Gastroesophageal sphincter (tissue), 4 donors: Measurements from ENCODE around the gene TMEM132E. TPM values are rescaled to one million over a fixed set of nuclear protein-coding genes. Genes with fewer than 3 reads are reported as not detected.

ENCODE experiments used
- ATAC-seq: fragments of 150-250 bp; one replicate; pipeline ENCODE4 v1.9.1; 2016; ENCODE audit warnings: mild to moderate bottlenecking, moderate library complexity
- H3K27ac ChIP-seq, 4 donors: fragments of 200-600 bp; sonication (generic) in 3 of 4; 1 replicate in 3 of 4; 2 replicates in 1 of 4; pipeline ENCODE4 v1.5.1; 2016 to 2019
- H3K27me3 ChIP-seq: fragments of 200-600 bp; sonication (generic); one replicate; pipeline ENCODE4 v1.5.1; 2019
- H3K36me3 ChIP-seq, 2 donors: fragments of 200-600 bp; sonication (generic); one replicate each; pipeline ENCODE4 v1.5.1; 2019; ENCODE audit warnings: control low read depth in 1 of 2
- H3K4me1 ChIP-seq, 3 donors: fragments of 200-600 bp; sonication (generic); 1 replicate in 2 of 3; 2 replicates in 1 of 3; pipeline ENCODE4 v1.5.1; 2016 to 2019; ENCODE audit warnings: control low read depth in 2 of 3
- H3K4me3 ChIP-seq, 2 donors: fragments of 200-600 bp; sonication (generic); one replicate each; pipeline ENCODE4 v1.5.1; 2019; ENCODE audit warnings: mild to moderate bottlenecking in 1 of 2, moderate library complexity in 1 of 2
- H3K9me3 ChIP-seq, 3 donors: fragments of 200-600 bp; sonication (generic); one replicate each; pipeline ENCODE4 v1.5.1; 2017 to 2019; ENCODE audit warnings: control low read depth in 2 of 3
- CTCF ChIP-seq, 4 experiments: fragments of 200-600 bp in 2 of 4; fragments of 450-650 bp in 2 of 4; sonication (generic) in 1 of 4; IDR thresholded peaks; one replicate each; pipeline ENCODE4 v1.5.1; 2017 to 2019; ENCODE audit warnings: antibody characterized with exemption in 4 of 4, mild to moderate bottlenecking in 2 of 4, moderate library complexity in 2 of 4
- EP300 ChIP-seq: sonication (generic); formaldehyde crosslinking; IDR thresholded peaks from one replicate; pipeline ENCODE4 v1.6.1; 2017; ENCODE audit warnings: antibody characterized with exemption, mild to moderate bottlenecking
- POLR2A ChIP-seq, 2 donors: fragments of 450-650 bp; IDR thresholded peaks; one replicate each; pipeline ENCODE4 v1.6.1; 2017; ENCODE audit warnings: antibody characterized with exemption in 2 of 2, mild to moderate bottlenecking in 2 of 2, moderate library complexity in 1 of 2
- POLR2AphosphoS5 ChIP-seq: sonication (generic); formaldehyde crosslinking; IDR thresholded peaks from one replicate; pipeline ENCODE4 v1.6.1; 2017; ENCODE audit warnings: antibody characterized with exemption
- WGBS, 2 donors: methylation state at CpG; one replicate each; pipeline ENCODE4 v1.1.5; 2018; ENCODE audit warnings: low coverage in 1 of 2; 5-methylcytosine and 5-hydroxymethylcytosine counted together
- total RNA-seq, 4 donors: library from RNA; depleted of rRNA; stranded (reverse); fragments of >200 nt; gene quantifications; one replicate each; pipeline ENCODE4 v1.1.0, GENCODE V29; 2016

TMEM132E gene
- total RNA-seq, 4 donors from 2014 or later = 0.12 to 0.47 TPM; not detected in 2

- no peaks in the 10 kb centered on the region for H3K9me3 ChIP-seq
- H3K4me1 ChIP-seq = no peaks in the 10 kb centered on the region
- ATAC-seq = no peak
- TF ChIP-seq CTCF (IDR thresholded peaks at IDR 0.05) (no peak), POLR2A (IDR thresholded peaks at IDR 0.05) (no peak), EP300 (no peak), POLR2AphosphoS5 (no peak)
- peaks cover 92% of the 10 kb centered on the region for H3K27me3 ChIP-seq
- H3K36me3 ChIP-seq = no peaks in the 10 kb centered on the region
- H3K4me3 ChIP-seq = no peak overlapping the region
- H3K27ac ChIP-seq = no peak overlapping the region
- WGBS, 2 donors = 71 to 74% methylated on average over 5 of the region's 6 CpGs
These were observed 10.4 kb upstream of the TMEM132E start for GRCh38 chr17:34568953-34569352.

- Histone ChIP-seq H3K4me1 (no peaks in the 10 kb centered on the region), H3K9me3 (no peaks in the 10 kb centered on the region)
- 32 to 33% methylated on average over 2 of the region's 2 CpGs for WGBS, 2 donors
These were observed 9.8 kb upstream of the TMEM132E start for GRCh38 chr17:34569591-34569990.

GRCh38 chr17:34570506-34570905 lies 8.9 kb upstream of the TMEM132E start:
- ATAC-seq = no peak
- 17% methylated on average over 2 of the region's 2 CpGs; no CpG with 5 or more reads in 1 of the 2 donors for WGBS, 2 donors
- H3K27ac ChIP-seq = no peak overlapping the region
- TF ChIP-seq POLR2AphosphoS5 (no peak), EP300 (no peak), CTCF (IDR thresholded peaks at IDR 0.05) (no peak), POLR2A (IDR thresholded peaks at IDR 0.05) (no peak)
- peaks cover 0 to 5% (median 0%) of the 10 kb centered on the region in 3 donors for H3K9me3 ChIP-seq
- no peaks in the 10 kb centered on the region for H3K4me1 ChIP-seq
- H3K36me3 ChIP-seq = no peaks in the 10 kb centered on the region
- H3K4me3 ChIP-seq = no peak overlapping the region
- peaks cover 92% of the 10 kb centered on the region for H3K27me3 ChIP-seq

More at GRCh38 chr17:34569591-34569990, 9.8 kb upstream of the TMEM132E start:
- H3K4me3 ChIP-seq = no peak overlapping the region
- no peak for ATAC-seq
- no peak for TF ChIP-seq EP300
- TF ChIP-seq POLR2A (IDR thresholded peaks at IDR 0.05) = no peak
- no peak for TF ChIP-seq CTCF (IDR thresholded peaks at IDR 0.05)
- no peak for TF ChIP-seq POLR2AphosphoS5
- H3K27me3 ChIP-seq = peaks cover 91% of the 10 kb centered on the region
- no peak overlapping the region for H3K27ac ChIP-seq
- no peaks in the 10 kb centered on the region for H3K36me3 ChIP-seq

- H3K9me3 ChIP-seq = peaks cover 0 to 6% (median 0%) of the 10 kb centered on the region in 3 donors
- 21 to 67% methylated on average over 1 to 11 of the region's 12 CpGs for WGBS, 2 donors
- no peaks in the 10 kb centered on the region for H3K4me1 ChIP-seq
- H3K27me3 ChIP-seq = peaks cover 98% of the 10 kb centered on the region
- H3K36me3 ChIP-seq = no peaks in the 10 kb centered on the region
- H3K27ac ChIP-seq = no peak overlapping the region
- TF ChIP-seq EP300 = no peak
- TF ChIP-seq POLR2A (IDR thresholded peaks at IDR 0.05) = no peak
- TF ChIP-seq CTCF (IDR thresholded peaks at IDR 0.05) = no peak
- no peak for TF ChIP-seq POLR2AphosphoS5
- H3K4me3 ChIP-seq = no peak overlapping the region
- ATAC-seq = no peak
These were observed 7.8 kb upstream of the TMEM132E start for GRCh38 chr17:34571428-34572130.

GRCh38 chr17:34572483-34572882 lies 6.9 kb upstream of the TMEM132E start:
- no peak for ATAC-seq
- Histone ChIP-seq H3K27ac (no peak overlapping the region), H3K27me3 (peaks cover 98% of the 10 kb centered on the region), H3K4me3 (no peak overlapping the region), H3K36me3 (no peaks in the 10 kb centered on the region), H3K4me1 (no peaks in the 10 kb centered on the region), H3K9me3 (peaks cover 0 to 6% (median 0%) of the 10 kb centered on the region in 3 donors)
- WGBS, 2 donors = 75 to 88% methylated on average over 1 of the region's 1 CpG
- no peak for TF ChIP-seq CTCF (IDR thresholded peaks at IDR 0.05)
- TF ChIP-seq POLR2AphosphoS5 = no peak
- TF ChIP-seq POLR2A (IDR thresholded peaks at IDR 0.05) = no peak
- no peak for TF ChIP-seq EP300
